SK-N-SH treated with all-trans-retinoic acid at 6 μM for 48 hours (cell line): ENCODE results near the gene NR4A2.

ENCODE experiments used
- CSDC2 ChIP-seq: fragments of 250-450 bp; sonication (Bioruptor Pico); IDR thresholded peaks from 2 replicates; pipeline ENCODE4 v1.5.0; 2020; ENCODE audit warnings: mild to moderate bottlenecking, moderate library complexity
- POU6F1 ChIP-seq: fragments of 250-450 bp; sonication (Bioruptor Pico); IDR thresholded peaks from 2 replicates; pipeline ENCODE4 v1.8.0; 2021; ENCODE audit warnings: low read depth, mild to moderate bottlenecking, moderate library complexity, borderline replicate concordance
- ZFP3 ChIP-seq: fragments of 250-450 bp; sonication (Bioruptor Pico); IDR thresholded peaks from 2 replicates; pipeline ENCODE4 v1.5.0; 2020; ENCODE audit warnings: mild to moderate bottlenecking, moderate library complexity

GRCh38 chr2:156309167-156309566 lies 23.4 kb downstream of the NR4A2 start:
- no peak for TF ChIP-seq ZFP3 (CRISPR knock-in tag)
- TF ChIP-seq CSDC2, result no peak
- TF ChIP-seq POU6F1, result no peak
